Naive thymus-derived CD4-positive, alpha-beta T cell (primary cell): ENCODE measurements around the gene ABR. TPM values are rescaled to one million over a fixed set of nuclear protein-coding genes. Genes with fewer than 3 reads are reported as not detected.
A peak's percentile ranks its signal among the peaks of the same experiment; 100 is the strongest.
"Not testable (repeated sequence)": the region's sequence is repeated elsewhere in the genome, so short reads cannot be mapped to it uniquely, and the experiment has no call there.

Experiments
- ATAC-seq: fragments of 150-1000 bp; cut with Tn5 transposase; 2 replicates; pipeline ENCODE4 v1.10.0; 2021; ENCODE audit warnings: mild to moderate bottlenecking, moderate library complexity
- CTCF ChIA-PET: fragments of 350-600 bp; sonication (Branson Sonifier 250); formaldehyde crosslinking; loops from one replicate; lab custom pipeline; 2021; ENCODE audit warnings: antibody characterized with exemption; lab: Charles Lee
- POLR2A ChIA-PET: fragments of 350-600 bp; sonication (Branson Sonifier 250); formaldehyde crosslinking; loops from one replicate; lab custom pipeline; 2021; ENCODE audit warnings: antibody characterized with exemption, inconsistent platforms; lab: Charles Lee
- DNase-seq, 9 donors: peaks; one replicate each; pipeline versions ENCODE4 v3.0.0 to v3.0.0-alpha.2; 2020 to 2022; ENCODE audit warnings: mixed read lengths in 1 of 9
- H3K27ac ChIP-seq: one replicate; pipeline ENCODE4 v1.7.0; 2013; ENCODE audit warnings: mild to moderate bottlenecking, low read depth, low read length, moderate library complexity
- H3K27me3 ChIP-seq, 2 donors: one replicate each; pipeline ENCODE4 v1.7.0; 2013; ENCODE audit warnings: low read length in 2 of 2, mild to moderate bottlenecking in 2 of 2, moderate library complexity in 2 of 2; ENCODE audit not compliant: control insufficient read depth in 2 of 2, insufficient read depth in 2 of 2
- H3K36me3 ChIP-seq, 3 experiments: 1 replicate in 2 of 3; 2 replicates in 1 of 3; pipeline ENCODE4 v1.7.0; 2013; ENCODE audit warnings: low read length in 3 of 3, mild to moderate bottlenecking in 3 of 3, moderate library complexity in 1 of 3; ENCODE audit not compliant: insufficient read depth in 3 of 3, control insufficient read depth in 2 of 3
- H3K4me1 ChIP-seq, 2 donors: one replicate each; pipeline ENCODE4 v1.7.0; 2013; ENCODE audit warnings: low read length in 2 of 2, mild to moderate bottlenecking in 2 of 2, moderate library complexity in 1 of 2; ENCODE audit not compliant: control insufficient read depth in 2 of 2, insufficient read depth in 2 of 2
- H3K4me3 ChIP-seq: 2 replicates; pipeline ENCODE4 v1.7.0; 2013; ENCODE audit warnings: mild to moderate bottlenecking, low read length
- H3K9me3 ChIP-seq, 3 experiments: 1 replicate in 2 of 3; 2 replicates in 1 of 3; pipeline ENCODE4 v1.7.0; 2013; ENCODE audit warnings: low read length in 3 of 3; ENCODE audit not compliant: control insufficient read depth in 2 of 3
- H3K27ac Mint-ChIP-seq, 9 donors: one replicate each; pipeline ENCODE4 v1.8.0; 2020 to 2022; ENCODE audit warnings: mixed read lengths in 9 of 9, mild to moderate bottlenecking in 8 of 9, moderate library complexity in 5 of 9, inconsistent platforms in 2 of 9
- H3K27me3 Mint-ChIP-seq, 5 donors: one replicate each; pipeline ENCODE4 v1.8.0; 2021 to 2022; ENCODE audit warnings: mixed read lengths in 5 of 5, mild to moderate bottlenecking in 1 of 5
- H3K36me3 Mint-ChIP-seq, 5 donors: one replicate each; pipeline ENCODE4 v1.8.0; 2020 to 2022; ENCODE audit warnings: mixed read lengths in 5 of 5, mild to moderate bottlenecking in 3 of 5, inconsistent platforms in 1 of 5
- H3K4me1 Mint-ChIP-seq, 7 donors: one replicate each; pipeline ENCODE4 v1.8.0; 2020 to 2022; ENCODE audit warnings: mixed read lengths in 7 of 7, mild to moderate bottlenecking in 3 of 7, inconsistent platforms in 1 of 7
- H3K4me3 Mint-ChIP-seq, 10 donors: one replicate each; pipeline ENCODE4 v1.8.0; 2020 to 2022; ENCODE audit warnings: mild to moderate bottlenecking in 10 of 10, mixed read lengths in 10 of 10, moderate library complexity in 6 of 10, inconsistent platforms in 2 of 10
- H3K9me3 Mint-ChIP-seq, 11 donors: one replicate each; pipeline ENCODE4 v1.8.0; 2020 to 2022; ENCODE audit warnings: mixed read lengths in 11 of 11, mild to moderate bottlenecking in 4 of 11, inconsistent platforms in 1 of 11, moderate library complexity in 1 of 11
- intact Hi-C, 2 donors: fragments of 100-400 bp; cut with micrococcal nuclease; formaldehyde crosslinking; loops; one replicate each; pipeline ENCODE4 v1.15.1; 2023
- polyA plus RNA-seq, 2 donors: library from polyadenylated mRNA; unstranded; fragments of 300-500 nt; fragmentation: Illumina TruSeq; gene quantifications; one replicate each; pipeline ENCODE4 v1.2.3, GENCODE V29; 2021
- total RNA-seq, 6 experiments: library from RNA in 5 of 6; stranded (reverse) in 5 of 6; gene quantifications; 1 replicate in 5 of 6; 2 replicates in 1 of 6; pipeline ENCODE4 v1.2.3 and lab custom pipeline; 2021 to 2026

Gene ABR
- total and polyA plus RNA-seq, 7 experiments from 2014 or later = 13.1 to 152 (median 139) TPM

DNA sequence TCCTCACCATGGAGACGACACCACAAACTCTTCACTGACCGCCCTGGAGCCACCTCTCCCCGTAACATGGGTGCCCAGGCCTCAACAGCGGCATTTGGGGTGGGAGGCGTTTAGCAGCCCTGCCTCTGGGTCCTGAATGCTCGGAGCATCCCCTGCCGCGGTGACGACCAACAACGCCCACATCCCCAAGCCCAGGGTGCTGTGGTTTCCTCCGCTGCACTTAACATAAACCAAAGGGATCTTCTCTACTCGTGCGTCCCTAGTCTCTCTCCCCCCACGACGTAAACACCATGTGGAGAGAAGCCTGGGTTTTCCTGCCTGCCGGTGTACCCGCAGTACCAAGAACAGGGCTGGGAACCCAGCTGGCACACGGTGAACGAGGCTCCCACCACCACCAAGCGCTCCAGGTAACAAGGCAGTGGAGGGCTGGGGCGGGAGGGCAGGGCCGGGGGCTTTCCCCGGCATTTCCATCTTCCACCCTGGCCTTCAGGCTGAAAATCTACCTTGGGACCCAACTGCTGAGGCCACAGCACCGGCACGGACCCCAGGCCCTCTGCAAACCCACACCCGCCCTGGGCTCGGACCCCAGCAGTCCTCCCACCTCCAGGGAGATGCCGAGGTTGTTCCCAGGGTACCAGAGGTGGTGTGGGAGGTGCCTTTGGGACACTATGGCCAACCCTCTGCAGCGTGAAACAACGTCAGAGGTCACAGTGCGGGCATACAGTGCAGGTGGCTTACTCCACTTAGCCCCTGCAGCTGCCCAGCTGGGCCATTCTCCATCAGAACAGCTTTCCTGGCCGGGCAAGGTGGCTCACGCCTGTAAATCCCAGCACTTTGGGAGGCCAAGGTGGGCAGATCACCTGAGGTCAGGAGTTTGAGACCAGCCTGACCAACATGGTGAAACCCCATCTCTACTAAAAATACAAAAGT lies 128.5 kb downstream of the ABR start:
- H3K27ac Mint-ChIP-seq = no peak overlapping the region

DNA sequence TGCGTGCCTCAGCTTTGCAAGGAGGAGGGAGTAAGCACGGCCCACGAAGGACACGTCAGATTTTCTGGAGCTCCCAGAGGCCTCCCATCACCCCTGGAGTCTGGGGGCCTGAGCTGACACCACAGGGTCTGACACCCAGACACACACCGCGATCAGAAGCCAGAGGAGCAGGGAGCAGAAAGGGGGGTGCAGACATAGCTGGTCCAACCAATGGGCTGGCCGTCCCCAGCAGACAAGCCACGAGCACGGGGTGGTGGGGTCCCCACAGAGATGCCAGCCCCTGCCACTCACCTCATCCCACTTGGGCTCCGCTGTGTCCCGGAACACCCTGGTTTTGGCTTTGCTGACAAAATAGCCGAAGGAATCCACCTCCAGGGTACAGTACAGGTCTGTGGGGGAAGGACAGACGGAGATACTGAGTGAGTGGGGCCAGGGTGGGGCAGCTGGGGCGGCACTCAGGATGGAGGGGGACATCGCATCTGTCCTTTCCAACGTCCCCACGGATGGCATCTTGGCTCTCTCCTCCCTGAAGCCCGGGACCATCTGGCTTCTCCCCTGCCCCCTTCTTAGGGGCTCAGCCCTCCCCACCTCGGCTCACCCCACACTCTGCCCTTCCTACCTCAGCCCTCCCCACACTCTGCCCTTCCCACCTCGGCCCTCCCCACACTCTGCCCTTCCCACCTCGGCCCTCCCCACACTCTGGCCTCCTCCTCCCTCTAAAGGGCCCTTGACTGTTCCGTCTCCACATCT lies 129.4 kb downstream of the ABR start:
- ChIA-PET CTCF (no interaction called here), POLR2A (no interaction called here)
- Mint-ChIP-seq H3K9me3 (no peaks in the 10 kb centered on the region), H3K27ac (no peak overlapping the region), H3K27me3 (no peaks in the 10 kb centered on the region), H3K4me1 (peaks cover 0 to 2% (median 0%) of the 10 kb centered on the region in 7 donors), H3K36me3 (peaks cover 0 to 16% (median 0%) of the 10 kb centered on the region in 5 donors), H3K4me3 (no peak overlapping the region)
- no peaks in the 10 kb centered on the region for H3K27me3 ChIP-seq
- H3K27ac ChIP-seq = no peak overlapping the region
- DNase-seq (no peak), ATAC-seq (no peak)
- H3K4me3 ChIP-seq = no peak overlapping the region
- H3K4me1 ChIP-seq = no peaks in the 10 kb centered on the region
- H3K36me3 ChIP-seq = peaks cover 0 to 62% (median 7%) of the 10 kb centered on the region in 3 experiments
- no peaks in the 10 kb centered on the region for H3K9me3 ChIP-seq
- intact Hi-C loops = loop anchor here in 1 of 2 donors (10.0 kb wide), 1 partner anchor 54 kb away; no protein-coding TSS in a partner anchor

More for the DNA sequence above, 128.5 kb downstream of the ABR start:
- ChIA-PET POLR2A (no interaction called here), CTCF (no interaction called here)
- ATAC-seq (no peak), DNase-seq (no peak)
- peaks cover 0 to 70% (median 8%) of the 10 kb centered on the region in 3 experiments for H3K36me3 ChIP-seq
- intact Hi-C loops = loop anchor here in 1 of 2 donors (10.0 kb wide), 1 partner anchor 54 kb away; no protein-coding TSS in a partner anchor
- Mint-ChIP-seq H3K36me3 (peaks cover 0 to 15% (median 0%) of the 10 kb centered on the region in 5 donors), H3K4me3 (no peak overlapping the region), H3K4me1 (no peaks in the 10 kb centered on the region), H3K9me3 (no peaks in the 10 kb centered on the region), H3K27me3 (no peaks in the 10 kb centered on the region)
- H3K27me3 ChIP-seq = no peaks in the 10 kb centered on the region
- no peaks in the 10 kb centered on the region for H3K9me3 ChIP-seq
- H3K4me3 ChIP-seq = no peak overlapping the region
- H3K4me1 ChIP-seq = no peaks in the 10 kb centered on the region
- no peak overlapping the region for H3K27ac ChIP-seq

DNA sequence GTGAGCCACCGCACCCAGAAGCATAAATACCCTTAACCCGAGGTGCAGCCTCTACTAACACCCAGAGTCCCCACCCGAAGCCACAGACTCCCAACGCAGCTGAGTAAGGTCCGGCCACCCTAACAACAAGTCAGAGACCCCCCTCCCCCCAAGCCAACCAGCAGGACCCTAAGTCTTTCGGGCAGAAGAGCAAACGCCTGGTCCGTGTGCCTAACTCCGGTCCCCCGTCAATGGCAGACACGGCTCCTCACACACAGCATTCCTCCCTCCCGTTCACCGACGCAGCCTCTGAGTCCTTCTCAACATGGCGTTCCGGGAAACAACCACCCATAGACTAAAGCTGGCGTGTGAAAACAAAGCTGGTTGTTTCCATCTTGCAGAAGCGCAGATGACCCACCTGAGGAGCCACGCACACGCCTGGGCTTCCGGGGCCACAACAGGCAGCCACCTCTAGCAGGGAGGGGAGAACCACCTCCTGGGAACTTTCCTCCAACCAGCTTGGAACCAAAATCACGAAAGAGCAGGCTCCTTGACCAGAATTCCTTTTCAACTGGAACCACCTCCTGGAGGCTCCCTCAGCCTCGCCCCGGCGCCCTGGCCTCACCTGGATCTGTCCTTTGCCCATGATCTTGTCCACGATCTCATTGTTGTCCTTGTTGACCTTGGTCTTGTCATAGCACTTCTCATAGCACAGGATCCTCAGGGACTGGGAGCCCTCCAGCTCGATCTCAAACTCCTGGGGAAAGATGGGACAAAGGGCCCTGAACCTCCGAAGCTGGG lies 130.1 kb downstream of the ABR start:
- intact Hi-C loops = loop anchor here in 1 of 2 donors (10.0 kb wide), 1 partner anchor 55 kb away; no protein-coding TSS in a partner anchor
- Histone ChIP-seq H3K4me1 (no peaks in the 10 kb centered on the region), H3K9me3 (no peaks in the 10 kb centered on the region), H3K36me3 (peaks cover 0 to 58% (median 7%) of the 10 kb centered on the region in 3 experiments), H3K27me3 (no peaks in the 10 kb centered on the region), H3K4me3 (no peak overlapping the region), H3K27ac (no peak overlapping the region)
- ChIA-PET POLR2A (no interaction called here), CTCF (no interaction called here)
- H3K4me1 Mint-ChIP-seq = peaks cover 0 to 4% (median 2%) of the 10 kb centered on the region in 7 donors
- H3K27me3 Mint-ChIP-seq = no peaks in the 10 kb centered on the region
- peak overlapping the region in 1 of 9 donors; percentile 25 for H3K27ac Mint-ChIP-seq
- DNase-seq (no peak), ATAC-seq (no peak)
- H3K9me3 Mint-ChIP-seq = no peaks in the 10 kb centered on the region
- peaks cover 0 to 19% (median 0%) of the 10 kb centered on the region in 5 donors for H3K36me3 Mint-ChIP-seq
- no peak overlapping the region for H3K4me3 Mint-ChIP-seq

DNA sequence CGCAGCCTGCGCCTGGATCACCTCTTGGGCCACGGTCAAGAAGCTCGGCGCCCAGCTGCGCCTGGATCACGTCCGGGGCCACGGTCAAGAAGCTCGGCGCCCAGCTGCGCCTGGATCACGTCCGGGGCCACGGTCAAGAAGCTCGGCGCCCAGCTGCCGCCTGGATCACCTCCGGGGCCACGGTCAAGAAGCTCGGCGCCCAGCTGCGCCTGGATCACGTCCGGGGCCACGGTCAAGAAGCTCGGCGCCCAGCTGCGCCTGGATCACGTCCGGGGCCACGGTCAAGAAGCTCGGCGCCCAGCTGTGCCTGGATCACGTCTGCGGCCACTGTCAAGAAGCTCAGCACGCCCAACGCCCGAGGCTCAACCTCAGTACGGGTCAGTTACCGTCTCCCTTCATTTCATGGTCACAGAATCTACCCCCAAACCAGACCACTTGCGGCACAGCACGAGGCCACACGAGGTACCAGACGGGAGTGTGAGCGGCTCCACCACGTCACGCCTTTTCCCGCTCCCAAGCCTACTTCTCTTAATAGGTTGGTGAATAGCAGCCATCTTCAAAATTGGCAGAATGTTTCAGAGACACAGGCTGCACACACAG lies 131.2 kb downstream of the ABR start:
- POLR2A ChIA-PET, ATAC-seq, H3K4me3 Mint-ChIP-seq, H3K4me1 Mint-ChIP-seq, H3K9me3 ChIP-seq, H3K27me3 Mint-ChIP-seq, H3K27me3 ChIP-seq, H3K4me3 ChIP-seq, intact Hi-C loops, H3K4me1 ChIP-seq, DNase-seq, H3K9me3 Mint-ChIP-seq, CTCF ChIA-PET, H3K27ac ChIP-seq: not testable (repeated sequence)
- H3K36me3 Mint-ChIP-seq = peaks cover 0 to 19% (median 0%) of the 10 kb centered on the region in 5 donors
- H3K27ac Mint-ChIP-seq = peak overlapping the region in 1 of 9 donors; percentile 17
- H3K36me3 ChIP-seq = peaks cover 0 to 51% (median 1%) of the 10 kb centered on the region in 3 experiments

DNA sequence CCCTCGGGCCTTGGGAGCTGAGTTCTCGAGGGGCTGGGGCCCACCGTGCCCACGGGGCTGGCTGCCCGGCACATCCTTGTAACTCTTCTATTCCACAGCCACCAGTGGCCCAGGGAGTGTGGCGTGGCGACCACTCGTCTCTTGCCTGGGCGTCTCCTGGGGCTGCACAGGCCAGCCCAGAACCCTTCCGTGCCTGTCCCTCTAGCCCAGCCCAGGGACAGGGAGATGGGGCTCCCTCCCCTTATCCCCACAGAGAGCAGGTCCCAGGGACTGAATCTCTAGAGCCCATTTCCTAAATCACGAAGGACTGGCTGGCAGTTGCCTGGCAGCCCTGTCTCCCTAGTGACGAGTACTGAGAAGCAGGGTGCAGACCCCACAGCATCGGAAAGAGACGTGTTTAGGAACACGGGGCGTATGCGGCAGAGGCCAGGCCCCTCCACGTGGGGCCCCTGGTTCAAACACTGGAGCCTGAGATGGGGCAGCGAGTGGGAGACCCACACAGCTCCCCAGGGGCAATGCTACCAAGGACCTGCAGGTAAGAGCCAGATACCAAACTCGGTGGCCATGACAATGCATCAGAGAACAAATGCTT lies 131.8 kb downstream of the ABR start:
- DNase-seq = no peak
- H3K27me3 ChIP-seq = no peaks in the 10 kb centered on the region
- ChIA-PET CTCF (no interaction called here), POLR2A (no interaction called here)
- Mint-ChIP-seq H3K4me3 (no peak overlapping the region), H3K9me3 (no peaks in the 10 kb centered on the region), H3K27ac (no peak overlapping the region), H3K27me3 (no peaks in the 10 kb centered on the region), H3K36me3 (peaks cover 0 to 16% (median under 1%) of the 10 kb centered on the region in 5 donors), H3K4me1 (peaks cover 0 to 6% (median 4%) of the 10 kb centered on the region in 7 donors)
- H3K36me3 ChIP-seq = peaks cover 0 to 46% (median 0%) of the 10 kb centered on the region in 3 experiments
- no peaks in the 10 kb centered on the region for H3K9me3 ChIP-seq
- no peaks in the 10 kb centered on the region for H3K4me1 ChIP-seq
- no peak for ATAC-seq
- no peak overlapping the region for H3K4me3 ChIP-seq
- intact Hi-C loops = no loop called here
- H3K27ac ChIP-seq = no peak overlapping the region
